AG08395 (cell line): ENCODE data around the gene ITPK1.
"Not testable (repeated sequence)": the region's sequence is repeated elsewhere in the genome, so short reads cannot be mapped to it uniquely, and the experiment has no call there.

Source experiments
- DNase-seq: peaks from one replicate; pipeline ENCODE4 v3.0.0; 2012; ENCODE audit warnings: mixed read lengths, low spot score

ITPK1 gene

DNA sequence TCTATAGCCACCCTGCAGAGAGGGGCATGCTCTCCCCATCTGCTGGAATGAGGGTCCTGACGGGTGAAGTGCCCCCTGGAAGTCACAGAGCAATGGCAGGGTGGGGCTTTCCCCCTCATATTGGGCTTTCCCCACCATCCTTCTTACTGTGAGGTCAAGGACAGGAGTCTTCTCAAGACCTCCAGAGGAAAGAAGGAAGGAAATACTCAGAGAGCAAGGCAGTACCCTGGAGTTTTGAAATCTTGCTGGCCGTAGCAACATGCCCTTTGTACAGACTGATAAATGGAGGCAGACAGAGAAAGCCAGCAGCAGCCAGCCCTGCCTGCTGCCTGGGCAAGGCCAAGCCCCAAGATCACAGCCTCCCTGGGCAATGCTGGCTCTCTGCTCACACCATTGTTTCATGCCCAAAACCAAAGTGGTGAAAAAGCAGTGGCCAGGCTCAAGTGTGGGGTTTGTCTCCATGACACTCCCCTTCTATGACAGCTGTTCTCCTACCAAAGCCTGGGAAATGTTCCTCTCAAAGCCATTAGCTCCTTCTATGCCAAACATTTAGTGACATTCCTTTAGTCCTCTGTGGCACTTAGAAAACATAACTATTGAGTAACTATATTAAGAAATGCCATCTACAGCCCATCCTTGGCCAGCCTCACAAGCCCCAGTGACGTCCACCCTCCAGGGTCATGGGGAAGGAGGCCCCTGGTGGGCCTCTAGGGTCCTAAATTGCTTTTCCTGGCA is 13.2 kb upstream of the ITPK1 start:
- DNase-seq = peak; percentile 5

DNA sequence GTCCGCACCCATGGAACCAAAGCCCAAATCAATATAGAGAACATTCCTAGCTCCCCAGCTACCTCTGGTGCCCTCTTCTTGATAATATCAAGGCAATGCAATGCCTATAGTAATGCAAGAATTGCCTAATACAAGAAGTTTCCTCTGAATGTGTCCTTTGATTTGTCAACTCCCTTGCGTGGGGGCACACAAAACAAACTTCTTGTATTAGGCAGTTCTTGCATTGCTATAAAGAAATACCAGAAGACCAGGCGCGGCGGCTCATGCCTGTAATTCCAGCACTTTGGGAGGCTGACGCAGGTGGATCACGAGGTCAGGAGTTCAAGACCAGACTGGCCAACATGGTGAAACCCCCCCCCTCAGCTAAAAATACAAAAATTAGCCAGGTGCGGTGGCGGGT is 10.4 kb upstream of the ITPK1 start:
- no peak for DNase-seq

DNA sequence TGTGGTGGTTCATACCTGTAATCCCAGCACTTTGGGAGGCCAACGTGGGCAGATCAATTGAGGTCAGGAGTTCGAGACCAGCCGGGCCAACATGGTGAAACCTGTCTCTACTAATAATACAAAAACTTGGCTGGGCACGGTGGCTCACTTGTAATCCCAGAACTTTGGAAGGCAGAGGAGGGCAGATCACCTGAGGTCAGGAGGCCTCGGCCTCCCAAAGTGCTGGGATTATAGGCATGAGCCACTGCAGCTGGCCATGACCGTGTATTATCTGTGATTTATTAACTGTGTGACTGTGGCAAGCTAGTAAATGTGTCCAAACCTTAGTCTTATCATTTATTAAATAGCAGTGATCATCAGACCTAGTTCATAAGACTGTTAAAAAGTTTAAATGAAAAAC is 7.1 kb upstream of the ITPK1 start:
- no peak for DNase-seq

DNA sequence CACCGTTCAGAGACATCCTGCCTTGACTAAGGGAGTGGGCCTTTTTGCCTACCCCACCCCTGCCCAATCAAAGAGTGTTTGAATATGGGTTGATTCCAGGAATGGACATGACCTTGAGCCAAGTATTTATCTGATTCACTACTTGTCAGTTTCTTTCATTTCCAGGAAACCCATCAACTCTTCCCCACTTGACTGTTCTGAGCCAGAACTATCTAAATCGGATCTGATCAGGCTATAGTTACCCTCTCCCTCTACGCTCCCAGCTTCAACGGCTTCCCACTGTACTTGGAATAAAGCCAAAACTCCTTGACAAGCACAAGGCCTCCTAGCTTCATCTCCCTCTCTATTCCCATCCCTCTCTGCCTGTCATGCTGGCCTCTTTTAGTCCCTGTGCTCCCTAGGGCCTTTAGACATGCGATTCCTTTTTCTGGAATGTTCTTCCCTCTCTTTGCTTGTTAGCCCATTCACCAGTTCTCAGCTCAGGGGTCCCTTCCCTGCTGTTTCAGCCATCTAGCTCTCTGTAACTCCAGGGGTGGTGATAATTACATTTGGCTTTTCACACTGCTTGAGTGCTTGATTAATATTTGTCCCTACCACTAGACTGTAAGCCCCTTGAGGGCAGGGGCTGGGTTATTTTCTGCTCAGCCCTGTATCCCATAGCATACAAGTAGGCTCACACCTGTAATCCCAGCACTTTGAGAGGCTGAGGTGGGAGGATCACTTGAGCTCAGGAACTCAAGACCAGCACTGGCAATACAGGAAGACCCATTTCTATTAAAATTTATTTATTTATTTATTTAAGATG is 5.5 kb upstream of the ITPK1 start:
- no peak for DNase-seq

DNA sequence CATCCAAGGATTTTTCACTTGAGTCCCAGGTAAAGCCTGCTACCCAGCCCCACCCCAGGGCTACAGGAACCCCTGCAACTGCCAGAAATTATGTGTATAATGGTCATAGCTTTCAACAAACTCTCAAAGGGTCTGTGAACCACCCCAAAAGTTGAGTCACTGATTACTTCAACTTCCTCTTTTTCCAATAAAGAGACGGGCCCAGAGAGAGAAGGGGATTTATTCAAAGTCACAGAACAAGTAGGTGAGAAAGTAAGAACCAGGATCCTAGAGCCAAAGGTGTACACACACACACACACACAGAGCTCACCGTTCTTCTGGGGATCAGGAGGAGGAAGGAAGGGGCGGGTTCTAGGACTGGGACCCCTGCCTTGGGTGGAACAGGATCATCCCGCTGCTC is 4.8 kb upstream of the ITPK1 start:
- no peak for DNase-seq

GRCh38 chr14:93116676-93117200 is 1.0 kb upstream of the ITPK1 start:
- no peak for DNase-seq

DNA sequence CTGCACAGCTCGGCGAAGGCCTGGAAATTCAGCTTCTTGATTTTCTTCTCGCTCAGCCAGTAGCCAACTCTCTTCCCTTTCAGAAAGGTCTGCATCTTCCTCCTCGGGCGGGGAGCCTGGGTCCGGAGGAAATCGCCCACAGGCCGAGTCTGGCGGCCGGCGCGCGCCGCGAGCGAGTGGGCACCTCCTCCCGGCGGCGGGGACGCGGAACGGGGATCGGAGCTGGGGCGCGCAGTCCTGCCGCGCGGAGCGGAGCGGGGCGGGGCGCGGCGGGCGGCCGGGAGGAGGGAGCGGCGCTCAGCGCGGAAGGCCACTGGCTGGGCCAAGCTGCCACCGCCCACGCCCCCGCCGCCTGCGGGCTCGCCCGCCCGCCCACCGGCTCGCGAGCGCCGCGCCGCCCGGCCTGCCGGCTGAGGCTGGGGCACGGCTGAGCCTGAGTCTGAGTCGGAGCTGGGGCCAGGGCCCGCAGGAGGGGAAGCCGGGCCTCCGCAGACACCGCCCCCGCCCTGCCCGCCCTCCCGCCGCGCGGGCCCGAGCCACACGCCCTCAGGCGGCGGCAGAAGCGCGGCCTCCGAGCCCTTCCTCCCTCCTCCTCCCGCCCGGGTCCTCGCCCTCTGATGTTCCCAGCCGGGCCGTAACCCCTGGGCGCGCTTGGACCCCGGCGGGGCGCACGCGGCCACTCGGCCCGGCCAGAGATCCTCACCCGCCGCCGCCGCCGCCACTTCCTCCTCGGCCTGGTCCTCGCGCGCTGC is 480 bp downstream of the ITPK1 start:
- peak; percentile 89 for DNase-seq

DNA sequence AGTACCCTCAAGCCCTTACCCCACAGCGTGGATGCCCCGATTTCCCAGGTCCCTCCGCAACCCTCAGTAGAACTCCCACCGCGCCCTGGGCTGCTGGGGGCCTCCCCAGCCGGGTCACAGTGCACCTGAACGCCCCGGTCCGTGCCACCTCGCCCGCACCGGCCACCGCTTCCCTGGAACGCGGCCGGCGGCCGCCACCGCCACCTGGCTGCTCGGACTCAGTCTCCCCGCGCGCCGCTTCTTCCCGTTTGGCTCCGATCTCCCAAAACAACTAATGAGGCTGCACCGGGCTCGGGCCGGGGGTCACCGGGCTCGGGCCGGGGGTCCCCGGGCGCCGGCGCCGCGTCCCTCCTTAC is 1.0 kb downstream of the ITPK1 start:
- no peak for DNase-seq

- DNase-seq = no peak
These were observed 1.5 kb downstream of the ITPK1 start for GRCh38 chr14:93114068-93114710.

GRCh38 chr14:93113678-93114067 is 2.1 kb downstream of the ITPK1 start:
- DNase-seq = no peak

DNA sequence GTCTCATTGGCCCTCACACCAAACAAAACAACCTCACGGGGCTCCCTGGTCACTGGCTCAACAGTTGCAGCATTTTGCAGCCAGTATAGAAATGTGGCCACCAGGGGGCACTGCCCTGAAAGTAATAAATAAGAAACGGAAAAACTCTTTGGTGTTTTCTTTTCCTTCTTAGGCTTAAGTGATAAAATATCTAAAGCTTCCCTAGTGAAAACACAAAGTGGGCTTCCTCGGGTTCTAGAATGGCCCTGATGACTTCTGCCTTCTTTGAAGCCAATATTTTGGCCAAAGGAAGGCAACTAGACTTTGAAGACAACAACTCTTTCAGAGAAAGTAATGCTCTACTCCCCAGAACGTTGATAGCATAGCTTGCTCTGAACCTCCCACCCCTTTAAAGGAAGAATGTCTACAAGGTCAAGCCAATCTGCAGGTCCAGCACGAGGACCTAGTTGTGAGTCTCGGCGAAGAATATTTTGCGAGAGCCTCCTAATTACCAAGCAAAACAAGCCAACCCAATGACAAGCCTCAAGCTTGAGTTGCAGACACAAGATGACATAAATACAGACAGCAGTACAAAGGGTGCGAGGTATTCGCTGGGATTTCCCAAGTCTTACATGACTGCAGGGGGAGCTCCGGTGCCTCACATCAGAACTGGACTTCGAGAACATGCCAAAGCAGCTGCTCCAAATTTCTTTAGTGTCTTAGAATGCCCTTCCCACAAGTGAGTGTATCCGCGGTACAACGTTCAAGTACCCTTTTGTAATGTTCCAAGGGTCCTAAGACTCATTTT is 2.6 kb downstream of the ITPK1 start:
- peak; percentile 71 for DNase-seq

- not testable (repeated sequence) for DNase-seq
These were observed 4.2 kb downstream of the ITPK1 start for GRCh38 chr14:93111541-93111940.

DNA sequence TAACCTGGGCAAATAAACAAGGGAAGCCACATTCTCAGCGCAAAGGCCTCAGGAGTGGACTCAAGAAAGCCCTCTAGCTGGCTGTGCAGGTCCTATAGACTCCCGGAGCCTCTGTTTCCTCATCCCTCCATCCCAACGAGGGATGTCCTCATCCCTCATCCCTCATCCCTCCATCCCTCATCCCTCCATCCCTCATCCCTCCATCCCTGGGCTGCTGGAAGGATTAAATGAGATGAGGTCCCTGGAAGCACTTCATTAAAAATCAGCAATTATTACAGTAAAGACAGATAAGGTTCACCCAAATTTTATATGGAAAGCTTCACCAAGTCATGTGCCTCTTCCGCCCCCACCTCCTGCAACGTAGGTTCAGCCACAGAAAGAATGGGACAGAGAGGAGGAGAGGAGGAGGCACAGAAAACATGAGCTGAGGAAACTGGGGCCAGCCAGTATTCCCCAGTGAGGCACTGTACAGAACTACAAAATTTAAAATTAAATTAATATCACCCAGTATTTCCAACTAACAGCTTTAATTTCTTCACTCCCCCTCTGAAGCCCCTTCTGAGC is 4.8 kb downstream of the ITPK1 start:
- no peak for DNase-seq

GRCh38 chr14:93109572-93110481 is 5.9 kb downstream of the ITPK1 start:
- DNase-seq = no peak

DNA sequence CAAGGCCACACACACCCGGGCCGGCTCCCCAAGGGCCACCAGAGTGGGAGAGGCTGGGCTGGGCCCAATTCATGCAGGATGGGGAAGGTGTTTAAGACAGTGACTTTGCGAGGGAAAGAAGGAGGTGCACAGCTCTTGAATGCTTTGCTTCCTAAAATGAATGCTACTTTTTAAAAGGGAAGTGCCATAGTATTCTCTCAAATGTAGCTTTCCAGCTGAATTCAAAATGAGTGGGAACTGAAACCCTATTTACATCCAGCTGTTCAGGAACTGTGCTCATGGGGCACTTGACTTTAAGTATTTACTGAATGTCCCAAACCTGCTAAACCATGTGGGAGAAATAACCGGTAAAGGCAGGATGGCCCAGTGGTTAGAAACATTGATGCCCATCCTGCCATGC is 7.6 kb downstream of the ITPK1 start:
- no peak for DNase-seq

GRCh38 chr14:93107453-93107852 is 8.3 kb downstream of the ITPK1 start:
- no peak for DNase-seq

GRCh38 chr14:93106541-93107156 is 9.1 kb downstream of the ITPK1 start:
- DNase-seq = no peak

DNA sequence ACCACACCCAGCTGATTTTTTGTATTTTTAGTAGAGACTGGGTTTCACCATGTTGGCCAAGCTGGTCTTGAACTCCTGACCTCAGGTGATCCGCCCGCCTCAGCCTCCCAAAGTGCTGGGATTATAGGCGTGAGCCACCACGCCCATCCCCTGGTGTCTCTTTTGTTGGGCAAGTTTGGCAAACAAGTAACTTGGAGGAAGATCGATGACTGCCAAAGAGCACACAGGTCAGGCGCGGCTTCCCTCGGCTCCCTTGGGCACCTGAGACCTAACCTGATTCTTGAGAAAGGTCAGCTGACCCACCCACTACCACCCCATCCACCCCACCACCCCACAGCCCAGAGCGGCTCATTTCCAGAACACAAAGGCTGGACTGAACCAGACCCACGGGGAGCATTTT is 9.9 kb downstream of the ITPK1 start:
- not testable (repeated sequence) for DNase-seq

DNA sequence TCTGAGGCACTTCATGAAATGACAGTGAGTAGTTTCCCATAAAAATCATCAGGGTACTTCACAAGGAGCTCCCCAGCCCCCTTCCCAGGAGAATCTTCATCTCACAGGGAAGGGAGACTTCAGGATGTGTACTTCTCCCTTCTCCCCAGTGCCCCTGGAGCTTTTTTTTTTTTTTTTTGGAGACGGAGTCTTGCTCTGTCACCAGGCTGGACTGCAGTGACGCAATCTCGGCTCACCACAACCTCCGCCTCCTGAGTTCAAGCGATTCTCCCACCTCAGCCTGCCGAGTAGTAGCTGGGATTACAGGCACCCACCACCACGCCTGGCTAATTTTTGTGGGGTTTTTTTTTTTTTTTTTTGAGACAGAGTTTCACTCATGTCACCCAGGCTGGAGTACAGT is 10.4 kb downstream of the ITPK1 start:
- peak; percentile 58 for DNase-seq

DNA sequence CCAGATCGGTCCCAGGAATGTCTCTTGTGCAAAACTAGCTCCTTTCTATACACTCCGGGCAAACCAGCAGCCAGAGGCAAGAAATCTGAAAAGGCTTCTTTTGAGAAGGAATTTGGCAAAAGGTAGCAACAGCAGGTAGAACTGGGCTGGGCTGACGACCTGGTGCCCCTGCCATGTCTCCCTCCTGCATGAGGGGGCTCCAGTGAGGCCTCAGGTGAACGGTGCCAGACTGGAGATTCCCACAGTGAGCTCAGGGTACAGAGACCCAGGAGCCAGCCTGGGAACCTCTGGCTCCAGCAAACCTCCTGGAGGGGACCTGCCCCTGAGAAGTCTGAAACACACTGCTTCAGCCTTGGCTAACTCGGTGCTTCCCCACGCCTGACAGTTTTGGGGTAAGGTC is 10.8 kb downstream of the ITPK1 start:
- DNase-seq = no peak
